ENCODE measurements around the gene SPEF1.

Gene SPEF1

GRCh38 chr20:3728354-3728753 lies 52.9 kb downstream of the SPEF1 start:
- no peak for DNase-seq

Data from NCI-H82 (cell line).